Non-pigmented ciliary epithelial cell (primary cell): ENCODE data around the gene KRT74.

Experiments used
- DNase-seq: peaks from one replicate; pipeline ENCODE4 v3.0.0-alpha.2; 2010; ENCODE audit warnings: low read depth

Gene KRT74

DNA sequence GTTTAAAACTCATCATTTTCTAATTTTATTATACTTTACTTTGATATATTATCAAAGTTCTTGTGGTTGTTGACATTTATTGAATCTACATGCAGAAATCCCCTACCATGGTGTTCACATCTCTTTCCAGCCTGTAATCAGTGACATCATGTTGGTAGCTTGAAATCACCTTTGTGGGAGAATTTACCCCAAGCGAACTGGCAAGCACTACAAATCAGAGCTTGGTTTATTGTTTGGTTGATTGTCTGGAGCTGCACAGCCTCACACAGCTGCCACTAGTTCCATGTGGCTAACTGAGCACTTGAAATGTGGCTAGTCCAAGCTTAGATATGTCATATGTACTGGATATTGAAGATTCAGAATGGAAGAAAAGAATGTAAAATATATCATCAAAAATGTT lies 38.1 kb downstream of the KRT74 start:
- DNase-seq: no peak

DNA sequence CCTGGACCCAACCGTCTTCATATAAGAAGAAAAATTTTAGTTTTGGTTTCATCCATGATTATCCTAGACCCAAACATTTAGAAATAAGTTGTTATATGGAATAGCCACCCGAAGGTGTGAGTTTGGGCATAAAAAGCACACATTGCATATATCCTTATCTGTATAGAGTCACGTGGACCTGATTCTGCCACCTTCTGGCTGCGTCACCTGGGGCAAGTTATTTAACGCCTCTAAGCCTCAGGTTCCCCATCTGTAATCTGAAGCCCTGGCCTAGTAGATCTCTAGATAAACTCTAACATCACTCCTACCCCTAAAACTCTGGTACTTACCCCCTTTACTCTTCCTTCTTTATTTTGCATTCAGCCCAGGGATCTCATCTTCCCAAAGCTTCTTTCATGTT lies 39.2 kb downstream of the KRT74 start:
- no peak for DNase-seq

DNA sequence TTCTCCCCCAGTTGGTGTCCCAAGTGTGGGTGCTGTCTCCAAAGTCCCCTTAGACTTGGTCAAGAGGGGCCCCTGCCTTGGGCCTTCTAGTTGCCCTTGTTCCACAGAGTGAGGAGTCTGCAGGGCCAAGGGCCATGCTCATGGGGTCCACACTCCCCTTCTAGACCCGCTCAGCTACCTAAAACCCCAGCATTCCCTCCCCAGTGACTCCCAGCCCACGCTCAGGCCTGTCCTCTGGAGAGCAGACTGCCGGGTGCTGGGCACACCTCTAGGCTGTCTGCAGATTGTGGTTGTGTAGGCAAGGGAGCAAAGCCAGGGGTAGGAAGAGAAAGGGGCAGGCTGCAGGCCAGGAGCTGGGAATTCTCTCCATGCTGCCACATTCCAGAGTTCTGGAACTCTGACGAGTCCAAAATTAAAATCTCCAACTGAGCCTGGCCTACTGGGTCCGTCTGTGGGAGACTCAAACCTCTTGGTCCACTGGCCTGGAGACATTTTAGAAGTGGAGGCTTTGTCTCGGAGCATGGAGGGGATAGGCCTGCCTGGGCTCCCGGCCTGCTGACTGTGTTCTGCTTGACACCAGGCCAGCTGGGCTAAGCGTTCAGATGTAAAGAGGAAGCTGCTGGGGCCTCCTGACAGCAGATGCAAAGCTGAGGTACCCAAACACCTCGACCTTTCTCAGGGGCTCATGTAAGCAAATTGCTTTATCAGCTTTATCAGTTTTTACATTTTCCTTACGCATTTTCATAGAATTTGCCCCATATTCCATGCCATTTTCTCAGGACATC lies 39.8 kb downstream of the KRT74 start:
- DNase-seq: no peak

DNA sequence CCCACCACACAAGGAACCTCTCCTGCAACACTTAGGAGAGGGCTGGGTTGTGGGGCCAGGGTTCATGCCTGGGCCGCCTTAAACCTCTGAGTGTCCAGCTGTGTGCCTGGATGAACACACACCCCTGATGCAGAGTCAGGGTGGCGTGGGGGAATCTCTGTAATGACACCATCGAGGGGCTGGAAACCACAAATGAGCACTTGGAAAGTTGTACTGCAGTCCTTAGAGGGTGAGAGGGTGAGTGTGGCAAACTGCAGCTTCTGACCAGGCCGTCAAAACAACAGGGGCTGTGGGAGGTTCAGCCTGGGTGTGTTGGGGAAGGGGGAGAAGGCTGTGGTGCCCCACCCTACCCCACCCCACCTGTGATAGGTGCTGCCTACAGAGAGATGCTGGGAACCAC lies 41.0 kb downstream of the KRT74 start:
- no peak for DNase-seq

DNA sequence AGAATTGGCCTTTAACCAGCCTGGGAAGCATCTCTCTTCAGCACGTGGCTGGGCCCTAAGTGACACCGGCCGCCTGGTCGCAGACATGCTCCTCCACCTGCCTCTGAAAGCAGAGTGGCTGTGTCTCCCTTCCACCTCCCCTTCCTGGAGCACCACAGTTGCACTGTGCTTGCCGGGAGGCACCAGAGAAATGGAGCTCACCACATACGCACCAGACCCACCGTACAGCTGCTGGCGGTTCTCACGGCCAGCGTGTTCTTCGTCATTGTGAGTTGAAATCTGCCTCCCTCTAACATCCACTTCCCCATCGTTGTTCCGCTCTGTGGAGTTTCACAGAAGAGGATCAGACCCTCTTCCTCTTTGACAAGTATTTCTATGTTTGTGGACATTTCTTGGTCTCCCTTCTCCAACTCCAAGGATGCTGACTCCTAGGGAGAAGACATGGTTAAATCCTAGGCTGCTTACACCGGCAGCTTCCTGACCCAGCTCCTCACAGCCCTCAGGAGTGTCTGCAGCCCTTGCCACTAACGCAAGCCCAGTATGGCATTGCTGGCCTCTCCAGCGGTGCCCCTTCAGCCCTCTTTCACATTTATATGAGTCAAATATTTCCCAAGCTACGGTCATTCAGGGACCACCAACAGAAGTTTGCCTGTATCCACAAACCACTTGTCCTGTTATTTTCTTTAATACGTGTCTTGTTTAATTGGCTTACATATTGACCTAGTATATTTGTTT lies 41.9 kb downstream of the KRT74 start:
- DNase-seq: no peak

DNA sequence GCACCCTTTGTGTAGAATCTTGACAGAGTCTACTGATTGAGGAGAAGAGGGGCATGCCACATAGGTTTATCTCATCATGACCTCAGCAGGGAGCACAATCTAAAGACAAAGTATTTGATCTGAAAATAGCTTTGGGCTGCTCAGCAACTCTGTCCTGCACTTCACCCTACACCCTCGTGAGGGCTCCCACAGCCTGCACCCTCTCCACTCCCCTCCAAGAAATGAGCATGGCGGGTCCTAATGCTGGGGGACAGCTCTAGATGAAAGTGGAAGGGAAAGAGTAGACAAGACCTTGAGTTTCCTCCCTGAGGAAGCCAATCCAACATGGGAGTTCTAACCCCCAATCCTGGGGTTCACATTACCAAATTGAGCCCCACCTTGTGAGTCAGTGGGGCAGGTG lies 42.7 kb downstream of the KRT74 start:
- no peak for DNase-seq

DNA sequence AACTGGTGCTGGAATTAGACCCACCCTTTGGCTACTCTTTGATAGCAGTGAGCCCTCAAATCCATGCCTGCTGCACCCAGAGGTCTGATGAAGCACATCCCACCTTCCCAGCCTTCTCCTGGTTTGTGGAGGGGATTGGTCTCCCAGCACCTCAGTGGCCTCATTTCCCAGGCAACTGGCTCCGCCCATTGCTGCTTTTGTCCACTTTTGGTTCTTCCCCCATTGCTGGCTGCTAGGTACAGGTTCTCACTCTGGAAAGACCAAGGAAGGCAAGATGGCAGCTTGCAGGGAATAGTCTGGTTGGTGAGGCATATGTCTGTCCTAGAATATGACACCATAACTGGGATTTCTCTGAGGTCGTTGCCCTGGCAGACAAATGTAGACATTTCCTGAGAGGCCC lies 43.3 kb downstream of the KRT74 start:
- DNase-seq: no peak

DNA sequence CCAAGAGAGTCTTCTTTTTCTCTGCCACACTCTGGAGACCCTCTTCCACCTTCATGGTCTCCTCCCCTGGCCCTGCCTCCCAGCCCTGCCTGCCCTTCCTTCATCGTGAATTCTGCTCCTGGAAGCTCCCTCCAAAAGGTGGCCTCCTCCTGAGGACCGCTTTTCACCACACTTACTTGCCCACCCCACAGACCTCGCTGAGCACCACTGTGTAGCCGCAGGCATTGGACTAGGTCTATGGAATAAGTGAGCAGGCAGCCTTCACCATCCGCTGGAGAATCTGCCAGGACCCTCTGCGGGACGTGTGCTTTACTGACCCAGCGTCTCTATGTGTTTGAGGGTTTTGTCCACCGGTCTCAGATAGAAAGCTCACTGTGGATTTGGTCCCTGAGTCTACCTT lies 43.8 kb downstream of the KRT74 start:
- no peak for DNase-seq

DNA sequence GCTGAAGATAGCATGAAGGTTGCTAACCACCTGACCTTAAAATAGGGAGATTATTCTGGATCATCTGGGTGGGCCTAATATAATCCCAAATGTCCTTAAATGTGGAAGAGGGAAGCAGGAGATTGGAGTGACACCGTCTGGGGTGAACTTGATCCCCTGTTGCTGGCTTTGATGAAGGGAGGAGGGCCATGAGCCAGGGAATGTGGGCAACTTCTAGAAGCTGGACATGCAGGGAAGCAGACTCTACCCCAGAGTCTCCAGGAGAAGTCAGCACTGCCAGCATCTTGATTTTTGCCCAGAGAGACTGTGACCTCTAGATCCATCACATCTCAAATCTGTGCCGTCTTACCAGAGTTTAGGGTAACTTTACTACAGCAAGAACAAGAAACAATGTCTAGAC lies 44.2 kb downstream of the KRT74 start:
- no peak for DNase-seq

DNA sequence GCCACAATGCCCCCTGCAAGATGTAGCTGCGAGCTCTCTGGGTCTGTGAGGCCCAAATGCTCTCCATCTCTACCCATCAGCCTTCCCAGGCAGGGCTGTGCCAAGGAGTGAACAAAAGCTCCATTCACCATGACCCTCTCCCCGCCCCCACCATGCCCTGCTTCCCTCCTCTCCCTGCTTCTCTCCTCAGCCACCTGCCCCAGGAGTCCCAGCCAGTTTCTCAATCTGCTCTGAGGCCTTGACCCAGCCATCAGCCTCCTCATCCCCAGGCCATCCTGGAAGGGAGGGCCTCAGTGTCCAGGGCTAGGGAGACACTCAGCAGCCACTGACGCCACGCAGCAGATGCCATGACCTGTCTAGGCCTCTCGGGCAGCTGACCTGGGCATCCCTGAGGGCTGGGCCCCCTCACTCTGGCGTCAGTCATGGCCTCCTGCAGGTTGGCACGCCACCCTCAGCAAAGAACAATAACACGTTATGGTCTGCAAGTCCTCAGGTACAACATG lies 45.0 kb downstream of the KRT74 start:
- no peak for DNase-seq

DNA sequence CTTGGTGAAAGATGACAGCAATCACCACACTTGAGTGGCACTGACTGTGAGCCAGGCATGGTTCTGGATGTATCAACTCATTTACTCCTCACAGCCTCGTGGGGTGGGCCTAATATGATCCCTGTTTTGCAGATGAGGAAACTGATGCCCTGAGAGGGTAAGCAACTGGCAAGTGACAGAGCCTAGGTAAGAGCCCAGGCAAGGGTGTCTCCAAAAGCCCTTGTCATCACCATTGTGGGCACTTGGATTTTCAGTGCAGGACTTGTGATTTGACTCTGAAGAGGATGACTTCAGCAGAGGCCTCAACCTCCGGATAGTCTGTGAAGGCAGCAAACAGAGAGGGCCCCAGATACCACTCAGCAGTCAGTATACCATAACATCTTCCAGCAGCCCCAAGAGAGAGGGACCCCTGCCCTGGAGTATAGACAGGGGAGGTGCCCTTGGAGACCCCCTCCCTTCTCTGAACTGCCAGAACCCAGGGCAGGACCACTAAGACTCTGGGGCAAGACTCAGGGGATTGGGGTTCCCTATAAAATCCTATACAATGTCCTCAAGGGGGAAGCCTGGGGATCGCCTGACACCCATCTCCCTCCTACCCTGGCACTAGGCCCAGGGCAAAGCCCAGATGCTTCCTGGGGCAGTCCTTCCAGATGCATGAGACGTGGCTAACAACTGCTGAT lies 46.4 kb downstream of the KRT74 start:
- DNase-seq: no peak

DNA sequence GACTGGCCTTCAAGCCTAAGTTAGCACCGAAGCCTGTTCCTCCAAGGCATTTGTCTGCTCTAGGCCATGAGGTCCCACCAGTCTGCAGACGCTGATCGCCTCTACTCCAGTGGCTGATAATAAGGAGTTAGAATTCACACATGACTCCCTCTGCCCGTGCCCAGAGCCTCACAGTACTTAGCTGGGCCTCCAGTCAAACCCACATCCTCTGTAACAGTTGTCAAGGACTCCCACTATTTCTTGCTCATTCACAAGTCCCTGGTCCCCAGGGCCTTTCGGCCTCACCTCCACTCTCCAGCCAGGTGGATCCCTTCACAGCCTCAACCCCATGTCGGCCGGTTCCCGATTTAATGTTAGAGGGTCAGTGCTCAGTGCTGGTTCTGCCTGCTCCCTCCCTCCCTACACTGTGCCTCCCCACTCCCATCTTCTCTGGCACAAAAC lies 47.1 kb downstream of the KRT74 start:
- no peak for DNase-seq

DNA sequence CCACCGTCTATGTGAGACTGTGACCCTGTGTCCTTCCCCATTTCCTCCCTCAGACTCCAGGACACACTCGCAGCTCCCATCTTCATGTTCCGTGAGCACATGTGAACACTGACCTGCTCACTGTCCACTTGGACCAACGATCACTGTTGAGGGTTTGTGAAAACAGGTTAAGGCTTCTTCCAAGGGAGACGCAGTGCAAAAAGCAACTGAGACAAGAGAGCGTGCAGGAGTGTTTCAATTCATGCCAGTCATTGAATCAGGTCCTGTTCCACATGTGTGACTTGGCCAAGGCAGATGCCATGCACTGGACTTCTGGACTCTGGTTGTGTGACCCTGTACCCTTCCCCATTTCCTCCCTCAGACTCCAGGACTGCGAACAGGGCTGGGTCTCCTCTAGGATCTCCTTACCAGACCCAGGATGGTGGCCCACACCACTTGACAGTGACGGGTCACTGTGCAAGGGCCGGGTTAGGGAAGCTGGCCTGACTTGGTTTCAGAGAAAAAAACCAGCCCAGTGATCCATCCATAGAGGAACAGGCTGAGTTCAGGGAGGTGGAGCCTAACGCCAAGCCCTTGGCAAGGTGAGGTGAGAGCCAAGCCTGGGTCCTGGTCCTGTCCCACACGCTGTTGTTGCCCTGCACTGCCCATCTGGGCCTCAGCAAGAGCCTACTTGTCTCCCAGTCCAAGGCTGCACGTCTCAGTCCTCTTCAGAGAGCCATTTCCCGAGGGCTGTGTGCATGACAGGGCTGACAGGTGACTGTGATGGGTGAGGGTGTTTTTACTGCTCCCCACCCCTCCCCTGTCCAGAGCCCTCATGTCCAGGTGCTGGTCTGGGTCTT lies 47.8 kb downstream of the KRT74 start:
- no peak for DNase-seq

DNA sequence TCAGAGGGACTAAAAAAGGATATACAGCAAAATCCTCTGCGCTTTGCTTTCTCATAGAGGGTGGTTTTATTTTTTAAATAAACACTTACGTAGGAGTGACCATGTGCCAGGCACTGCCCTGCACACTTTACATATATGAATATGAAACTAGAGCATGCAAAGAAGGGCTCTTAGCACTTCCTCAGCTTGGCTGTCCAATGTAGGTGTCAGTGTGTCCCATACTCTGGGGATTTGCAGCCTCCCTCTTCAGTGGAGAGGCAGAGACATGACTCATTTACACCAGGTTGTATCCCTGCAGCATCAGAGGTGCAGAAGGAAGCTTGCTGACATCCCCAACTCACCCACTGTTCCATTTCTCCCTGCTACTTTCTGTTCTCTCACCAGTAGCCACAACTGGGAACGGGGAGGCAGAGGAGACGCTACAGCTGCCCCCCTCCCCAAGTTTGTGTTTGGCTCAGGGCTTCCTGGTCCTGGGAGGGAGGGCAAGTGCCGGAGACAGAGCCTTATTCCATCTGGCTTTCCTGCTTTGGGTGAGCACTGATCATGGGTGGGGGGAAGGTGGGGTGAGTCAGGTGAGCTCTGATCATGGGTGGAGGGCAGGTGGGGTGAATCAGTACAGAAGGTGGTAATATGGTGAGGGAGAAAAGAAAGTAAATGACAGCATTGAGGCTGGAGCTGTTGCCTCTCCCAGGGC lies 48.6 kb downstream of the KRT74 start:
- no peak for DNase-seq

DNA sequence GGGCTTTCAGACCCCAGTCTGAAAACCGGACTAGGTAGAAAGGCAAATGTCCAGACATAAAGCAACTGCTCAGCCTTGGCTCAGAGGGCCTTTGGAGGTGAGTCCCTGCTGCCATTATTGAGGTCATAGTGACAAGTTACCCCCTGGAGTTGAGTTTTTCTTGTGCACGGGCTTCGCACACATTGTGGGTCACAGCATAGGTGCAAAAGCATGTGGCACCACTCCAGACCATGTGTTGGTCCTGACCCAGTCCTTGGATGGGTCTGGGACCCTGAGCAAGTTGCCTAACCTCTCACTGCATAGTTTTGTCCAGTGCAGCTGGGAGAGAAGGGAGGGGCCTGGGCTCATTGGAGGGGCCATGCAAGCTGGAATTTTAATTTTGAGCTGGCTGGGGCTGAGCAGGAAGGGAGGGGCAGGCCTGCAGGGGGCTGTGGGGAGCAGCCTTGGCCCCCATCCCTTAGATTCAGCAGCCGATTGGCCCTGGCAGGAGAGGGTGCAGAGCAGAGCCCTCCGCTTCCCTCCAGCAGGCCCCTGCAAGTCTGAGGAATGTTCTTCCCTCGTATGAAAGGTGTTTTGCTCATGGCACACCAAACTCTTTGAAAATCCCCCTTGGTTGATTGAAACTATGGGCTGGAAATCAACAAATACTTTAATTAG lies 49.3 kb downstream of the KRT74 start:
- DNase-seq: no peak

DNA sequence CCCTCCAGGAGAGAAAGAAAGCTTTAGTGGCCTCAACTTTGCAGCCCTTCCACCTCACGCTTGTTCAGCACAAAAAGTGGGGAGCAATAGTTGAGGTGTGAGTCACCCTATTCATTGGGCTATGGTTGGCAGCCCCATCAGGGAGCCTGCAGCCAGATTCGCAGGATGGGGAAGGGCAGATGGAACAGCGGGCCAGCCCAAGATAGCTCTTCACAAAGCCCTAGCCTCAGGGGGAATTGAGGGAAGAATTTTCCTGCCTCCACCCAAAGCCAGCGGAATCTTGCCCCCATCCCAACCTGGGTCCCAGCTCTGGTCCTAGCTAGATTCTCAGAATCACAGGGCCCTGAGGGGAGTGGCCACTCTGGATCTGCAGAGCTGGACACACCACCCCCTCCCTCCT lies 49.8 kb downstream of the KRT74 start:
- no peak for DNase-seq

DNA sequence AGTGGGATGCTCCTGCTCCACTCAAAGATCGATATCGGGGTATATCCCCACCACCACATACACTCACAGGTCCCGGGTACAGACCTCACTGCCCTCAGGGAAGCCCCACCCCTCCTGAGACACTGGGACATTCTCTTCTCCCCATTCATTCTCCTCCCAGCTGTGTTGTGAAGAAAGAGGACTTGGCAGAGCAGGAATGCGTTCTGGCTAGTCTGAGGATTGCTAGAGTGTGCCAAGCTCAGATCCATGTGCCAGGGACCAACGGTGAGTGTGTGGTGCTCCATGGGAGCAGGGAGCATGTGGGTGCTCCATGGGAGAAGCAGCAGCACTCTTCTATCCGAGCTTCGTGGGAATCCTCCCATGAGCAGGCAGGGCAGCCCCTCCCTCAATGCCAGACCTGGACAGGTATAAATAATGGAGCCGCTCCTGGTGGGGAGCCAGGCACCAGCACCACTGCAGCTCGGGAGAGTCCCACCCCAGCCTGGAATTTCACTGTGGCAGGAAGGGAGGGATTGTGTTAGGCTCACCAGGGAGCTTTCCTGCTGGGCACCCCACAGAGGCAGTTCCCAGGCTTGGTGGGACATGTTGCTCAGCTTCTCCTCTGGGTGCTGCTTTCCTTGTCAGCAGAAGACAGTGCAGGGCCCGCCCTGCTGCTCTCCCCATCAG lies 51.2 kb downstream of the KRT74 start:
- DNase-seq: no peak

DNA sequence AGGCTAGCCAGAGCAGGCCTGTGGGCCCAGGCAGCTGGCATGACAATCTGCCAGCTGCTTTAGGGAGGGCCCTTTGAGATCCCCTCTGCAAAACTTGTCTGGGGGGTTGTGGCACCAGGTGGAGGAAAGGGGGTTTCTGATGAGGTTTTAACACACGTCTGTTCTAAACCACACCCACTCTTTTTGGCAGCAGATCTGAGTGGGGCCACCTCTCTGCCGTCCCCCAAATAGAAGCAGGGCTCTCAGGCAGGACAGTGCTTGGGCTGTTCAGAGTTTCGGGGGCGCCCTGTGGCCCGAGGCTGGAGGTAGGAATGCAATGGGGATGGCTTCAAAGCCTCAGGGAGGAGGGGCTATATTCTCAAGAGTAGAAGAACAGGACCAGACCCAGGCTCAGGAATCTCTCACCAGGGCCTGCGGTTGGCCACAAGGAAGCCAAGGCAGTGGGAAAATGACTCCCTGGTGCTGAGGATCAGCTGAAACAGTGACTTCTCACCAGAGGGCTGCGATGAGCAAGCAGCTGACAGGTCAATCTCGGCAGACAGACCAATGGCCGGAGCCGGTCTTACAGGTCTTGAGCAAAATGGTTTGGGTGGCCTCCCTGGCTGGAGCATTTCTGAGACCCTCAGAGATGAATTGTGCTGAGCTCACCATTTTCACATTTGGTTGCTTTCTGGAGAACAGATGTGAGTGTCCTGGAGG lies 51.9 kb downstream of the KRT74 start:
- no peak for DNase-seq

DNA sequence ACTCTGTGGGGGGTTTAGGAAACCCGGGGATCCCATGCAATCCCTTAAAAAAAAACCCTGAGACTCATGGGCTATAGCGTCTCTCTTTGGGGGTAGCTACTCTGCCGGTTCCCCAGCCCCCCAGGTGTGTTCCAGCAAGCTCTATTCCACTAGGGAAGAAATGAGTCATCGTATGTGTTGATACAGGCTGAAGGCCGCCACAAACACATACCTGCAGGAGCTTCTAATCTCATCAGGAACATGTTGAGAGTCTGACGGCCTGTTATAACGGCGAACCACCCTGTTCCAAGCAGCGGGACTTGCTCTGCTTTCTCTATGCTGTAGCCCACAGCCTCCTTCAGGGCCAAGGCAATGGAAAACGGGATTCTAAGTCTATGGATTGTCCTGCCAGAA lies 52.5 kb downstream of the KRT74 start:
- DNase-seq: no peak
